HepG2 (cell line): ENCODE results near the gene IRX4. TPM values are rescaled to one million over a fixed set of nuclear protein-coding genes. Genes with fewer than 3 reads are reported as not detected.

ENCODE experiments used
- ATAC-seq: fragments of 200-7000 bp; cut with Tn5 transposase; 3 replicates; pipeline ENCODE4 v1.9.1; 2020; ENCODE audit warnings: mild to moderate bottlenecking, moderate library complexity
- BruUV-seq: library from RNA; stranded (reverse); fragments of 400-500 nt; replicated peaks from 2 replicates; lab custom pipeline; 2021; lab: Mats Ljungman, UMichigan
- CTCF ChIA-PET: fragments of 300-600 bp; formaldehyde crosslinking; extraction: SDS; loops from one replicate; lab custom pipeline; 2021; ENCODE audit warnings: low total read pairs, inconsistent platforms, low intra/inter-chr PET ratio; lab: Yijun Ruan, JAX
- POLR2A ChIA-PET: fragments of 350-600 bp; sonication (Branson Sonifier 250); formaldehyde crosslinking; loops from one replicate; lab custom pipeline; 2020; ENCODE audit warnings: antibody characterized with exemption, inconsistent platforms; lab: Yijun Ruan, JAX
- DNase-seq: peaks from one replicate; pipeline ENCODE4 v3.0.0-alpha.2; 2015; ENCODE audit warnings: low spot score
- FAIRE-seq: peaks from 3 replicates; lab custom pipeline; 2011; peaks lifted over from hg19 to GRCh38; lab: Jason Lieb, UNC
- H2AFZ ChIP-seq: one replicate; pipeline ENCODE4 v1.6.1; 2011; ENCODE audit warnings: low read length, inconsistent platforms
- H3K27ac ChIP-seq: fragments of 300-600 bp; 3 replicates; pipeline ENCODE4 v1.8.0; 2011; ENCODE audit warnings: mixed run types, mild to moderate bottlenecking, mixed read lengths, low read length, inconsistent platforms; ENCODE audit not compliant: insufficient read depth; ENCODE audit errors: extremely low read length
- H3K27me3 ChIP-seq, 2 experiments: fragments of 200-600 bp in 1 of 2; 2 replicates in 1 of 2; 3 replicates in 1 of 2; pipeline versions ENCODE4 v1.6.0 to v1.8.0; 2011; ENCODE audit warnings: low read length in 2 of 2, mild to moderate bottlenecking in 2 of 2, moderate library complexity in 2 of 2, inconsistent platforms in 1 of 2; ENCODE audit not compliant: insufficient read depth in 2 of 2, control insufficient read depth in 1 of 2
- H3K36me3 ChIP-seq, 2 experiments: fragments of 200-600 bp in 1 of 2; replicated peaks in 1 of 2; 2 replicates in 1 of 2; 3 replicates in 1 of 2; pipeline versions ENCODE4 v1.5.1 to v1.8.0; 2011; ENCODE audit warnings: low read length in 2 of 2, inconsistent platforms in 1 of 2; ENCODE audit not compliant: insufficient read depth in 2 of 2, control insufficient read depth in 1 of 2
- H3K4me1 ChIP-seq: 2 replicates; pipeline ENCODE4 v1.5.1; 2012; ENCODE audit warnings: low read length, inconsistent platforms; ENCODE audit not compliant: insufficient read depth
- H3K4me2 ChIP-seq: 2 replicates; pipeline ENCODE4 v1.6.0; 2011; ENCODE audit warnings: low read depth, low read length, inconsistent platforms
- H3K4me3 ChIP-seq, 3 experiments: fragments of 200-600 bp in 1 of 3; sonication (generic), shearing (Covaris generic) in 1 of 3; replicated peaks in 1 of 3; 2 replicates each; pipeline ENCODE4 v1.5.1; 2011 to 2016; ENCODE audit warnings: low read length in 3 of 3, inconsistent platforms in 2 of 3, low read depth in 2 of 3, mild to moderate bottlenecking in 2 of 3, control low read depth in 1 of 3, mixed read lengths in 1 of 3; ENCODE audit not compliant: insufficient read depth in 1 of 3
- H3K79me2 ChIP-seq: one replicate; pipeline ENCODE4 v1.6.1; 2011; ENCODE audit warnings: low read length, inconsistent platforms; ENCODE audit not compliant: insufficient read depth
- H3K9ac ChIP-seq: 2 replicates; pipeline ENCODE4 v1.6.0; 2011; ENCODE audit warnings: mild to moderate bottlenecking, low read depth, low read length, inconsistent platforms; ENCODE audit not compliant: insufficient read depth
- H3K9me3 ChIP-seq: 2 replicates; pipeline ENCODE4 v1.5.1; 2012; ENCODE audit warnings: mild to moderate bottlenecking, low read length
- H4K20me1 ChIP-seq: 2 replicates; pipeline ENCODE4 v1.6.0; 2011; ENCODE audit warnings: inconsistent platforms, mild to moderate bottlenecking, low read length, moderate library complexity; ENCODE audit not compliant: insufficient read depth
- ARID3A ChIP-seq: IDR thresholded peaks from 2 replicates; pipeline ENCODE4 v1.6.1; 2012; ENCODE audit warnings: low read depth, low read length, improper control_type of control experiment
- DRAP1 ChIP-seq: IDR thresholded peaks from 2 replicates; pipeline ENCODE4 v1.6.1; 2016; ENCODE audit warnings: missing genetic modification reagents, missing compliant biosample characterization
- MAF1 ChIP-seq: sonication (generic); formaldehyde crosslinking; IDR thresholded peaks from 2 replicates; pipeline ENCODE4 v1.5.0; 2020; ENCODE audit warnings: missing genetic modification reagents, borderline replicate concordance
- ZBTB37 ChIP-seq: sonication (generic); formaldehyde crosslinking; IDR thresholded peaks from 2 replicates; pipeline ENCODE4 v1.4.0; 2020; ENCODE audit warnings: mild to moderate bottlenecking, missing genetic modification reagents
- WGBS: methylation state at CpG from one replicate; pipeline ENCODE4 v1.1.6; 2017; ENCODE audit warnings: low lambda C conversion rate; 5-methylcytosine and 5-hydroxymethylcytosine counted together
- in situ Hi-C: cut with HindIII; loops from 2 replicates; pipeline ENCODE4 v1.10.0; 2017; ENCODE audit warnings: low pct_unique_long_range_greater_than_20kb; ENCODE audit not compliant: extremely low pct_ligation_motif_present
- intact Hi-C: fragments of 100-400 bp; cut with micrococcal nuclease; formaldehyde crosslinking; loops from one replicate; pipeline ENCODE4 v1.10.0; 2022; ENCODE audit not compliant: unreplicated experiment
- polyA plus RNA-seq, 8 experiments: library from polyadenylated mRNA; depleted of rRNA in 3 of 8; stranded (reverse) in 7 of 8; unstranded in 1 of 8; fragments of >200 nt; fragmentation: Illumina TruSeq in 4 of 8; extraction: Trizol in 4 of 8; gene quantifications; 2 replicates each; pipeline versions ENCODE4 v1.2.1 to v1.2.3, GENCODE V29; 2011 to 2016; ENCODE audit warnings: low read depth in 4 of 8, missing spikeins in 1 of 8, mixed read lengths in 1 of 8; ENCODE audit not compliant: insufficient read depth in 1 of 8
- total RNA-seq, 5 experiments: library from RNA; depleted of rRNA; stranded (reverse); fragments of >200 nt; fragmentation: Illumina TruSeq; extraction: Trizol; gene quantifications; 2 replicates each; pipeline ENCODE4 v1.2.3, GENCODE V29; 2016; ENCODE audit warnings: low read depth in 1 of 5

IRX4 gene
- total and polyA plus RNA-seq, 2 of the 13 experiments (the other 11 are each of a cell fraction or from before 2014, with no cell fraction given) = not detected

- FAIRE-seq (no peak), ATAC-seq (no peak)
Observed at GRCh38 chr5:1901983-1902382, 19.3 kb upstream of the IRX4 start.

More at GRCh38 chr5:1901983-1902382, 19.3 kb upstream of the IRX4 start:
- BruUV-seq = no TSS peak
- H3K4me2 ChIP-seq = no peak overlapping the region
- no peak for DNase-seq
- ChIA-PET POLR2A (no interaction called here), CTCF (no interaction called here)
- H3K4me1 ChIP-seq = no peaks in the 10 kb centered on the region
- no peaks in the 10 kb centered on the region for H3K36me3 ChIP-seq
- no peak overlapping the region for H2AFZ ChIP-seq
- TF ChIP-seq DRAP1 (no peak), MAF1 (CRISPR knock-in tag) (no peak), ZBTB37 (CRISPR knock-in tag) (no peak), ARID3A (no peak)
- H3K9me3 ChIP-seq = no peaks in the 10 kb centered on the region
- no peak overlapping the region for H3K27ac ChIP-seq
- in situ Hi-C loops = no loop called here
- no peaks in the 10 kb centered on the region for H3K79me2 ChIP-seq
- H3K4me3 ChIP-seq = no peak overlapping the region
- H3K9ac ChIP-seq = no peak overlapping the region
- H3K27me3 ChIP-seq = peaks cover 2 to 33% of the 10 kb centered on the region in 2 experiments; a peak in 3 of 5 replicates
- 18% methylated on average over 5 of the region's 5 CpGs for WGBS
- intact Hi-C loops = no loop called here
- H4K20me1 ChIP-seq = no peaks in the 10 kb centered on the region
